SK-N-MC (cell line): Measurements from ENCODE around the gene RHEBL1.
A peak's percentile ranks its signal among the peaks of the same experiment; 100 is the strongest.

ENCODE experiments used
- DNase-seq: peaks from one replicate; pipeline ENCODE4 v3.0.0-alpha.2; 2011; ENCODE audit warnings: low read depth, low spot score
- H3K27ac ChIP-seq: fragments of 200-600 bp; sonication (generic); 2 replicates; pipeline ENCODE4 v1.5.1; 2016; ENCODE audit warnings: mixed run types
- H3K36me3 ChIP-seq: fragments of 200-600 bp; sonication (generic); 2 replicates; pipeline ENCODE4 v1.6.1; 2017; ENCODE audit warnings: antibody characterized with exemption, low read length, mixed read lengths; ENCODE audit not compliant: insufficient read depth
- H3K4me3 ChIP-seq: fragments of 200-600 bp; sonication (generic); 2 replicates; pipeline ENCODE4 v1.5.1; 2016
- H3K9ac ChIP-seq: fragments of 200-600 bp; sonication (generic); 2 replicates; pipeline ENCODE4 v1.8.0; 2017; ENCODE audit warnings: mixed run types, mixed read lengths; ENCODE audit not compliant: insufficient read length
- H3K9me3 ChIP-seq: fragments of 200-600 bp; sonication (generic); 2 replicates; pipeline ENCODE4 v1.6.1; 2017; ENCODE audit warnings: low read depth, mild to moderate bottlenecking, antibody characterized with exemption, low read length, moderate library complexity, mixed read lengths
- EZH2 ChIP-seq: fragments of 200-600 bp; sonication (generic); IDR thresholded peaks from one replicate; pipeline ENCODE4 v1.6.1; 2017; ENCODE audit warnings: antibody characterized with exemption
- FOXP2 ChIP-seq: optimal IDR thresholded peaks from 2 replicates; pipeline ENCODE3; 2011; ENCODE audit warnings: mild to moderate bottlenecking, moderate library complexity; ENCODE audit not compliant: insufficient read depth; ENCODE audit errors: extremely low read length, control extremely low read depth
- POLR2AphosphoS5 ChIP-seq: IDR thresholded peaks from 2 replicates; pipeline ENCODE4 v1.6.1; 2012; ENCODE audit warnings: mild to moderate bottlenecking, low read depth, low read length, borderline replicate concordance

The RHEBL1 gene

GRCh38 chr12:49025463-49025862 is 44.3 kb downstream of the RHEBL1 start:
- no peak overlapping the region for H3K4me3 ChIP-seq
- peaks cover 76% of the 10 kb centered on the region; the same call in 1 of the 2 replicates for H3K36me3 ChIP-seq
- no peak for TF ChIP-seq FOXP2
- no peak for TF ChIP-seq POLR2AphosphoS5
- TF ChIP-seq EZH2, result no peak
- H3K9ac ChIP-seq, result no peak overlapping the region
- DNase-seq, result no peak
- H3K9me3 ChIP-seq, result no peaks in the 10 kb centered on the region
- H3K27ac ChIP-seq, result no peak overlapping the region

- H3K36me3 ChIP-seq, result peaks cover 76% of the 10 kb centered on the region; the same call in 1 of the 2 replicates
- no peak for DNase-seq
- H3K27ac ChIP-seq, result no peak overlapping the region
- no peak overlapping the region for H3K4me3 ChIP-seq
- no peak overlapping the region for H3K9ac ChIP-seq
- no peaks in the 10 kb centered on the region for H3K9me3 ChIP-seq
- no peak for TF ChIP-seq EZH2
- TF ChIP-seq POLR2AphosphoS5, result no peak
- no peak for TF ChIP-seq FOXP2
These were observed 45.2 kb downstream of the RHEBL1 start for GRCh38 chr12:49024543-49024942.

GRCh38 chr12:49023812-49024211 is 46.0 kb downstream of the RHEBL1 start:
- H3K9ac ChIP-seq, result no peak overlapping the region
- no peak overlapping the region for H3K4me3 ChIP-seq
- TF ChIP-seq POLR2AphosphoS5, result no peak
- TF ChIP-seq EZH2, result no peak
- no peak for TF ChIP-seq FOXP2
- peaks cover 70% of the 10 kb centered on the region; the same call in 1 of the 2 replicates for H3K36me3 ChIP-seq
- DNase-seq, result no peak
- H3K27ac ChIP-seq, result no peak overlapping the region
- no peaks in the 10 kb centered on the region for H3K9me3 ChIP-seq

- Histone ChIP-seq H3K9me3 (no peaks in the 10 kb centered on the region), H3K36me3 (peaks cover 58% of the 10 kb centered on the region; the same call in 1 of the 2 replicates), H3K9ac (no peak overlapping the region), H3K4me3 (no peak overlapping the region), H3K27ac (no peak overlapping the region)
- TF ChIP-seq FOXP2 (no peak), EZH2 (no peak), POLR2AphosphoS5 (no peak)
- no peak for DNase-seq
These were observed 47.1 kb downstream of the RHEBL1 start for GRCh38 chr12:49022558-49023178.

GRCh38 chr12:49021292-49021915 is 48.4 kb downstream of the RHEBL1 start:
- no peak overlapping the region for H3K9ac ChIP-seq
- H3K27ac ChIP-seq, result peak overlapping the region; percentile 46; the same call in 1 of the 2 replicates
- no peaks in the 10 kb centered on the region for H3K9me3 ChIP-seq
- no peak for DNase-seq
- H3K4me3 ChIP-seq, result no peak overlapping the region
- peaks cover 47% of the 10 kb centered on the region; the same call in 1 of the 2 replicates for H3K36me3 ChIP-seq
- TF ChIP-seq POLR2AphosphoS5 (no peak; the same call in 1 of the 2 replicates), EZH2 (no peak), FOXP2 (no peak)

- DNase-seq, result no peak
- H3K9me3 ChIP-seq, result no peaks in the 10 kb centered on the region
- TF ChIP-seq FOXP2 (no peak), POLR2AphosphoS5 (no peak), EZH2 (no peak)
- no peak overlapping the region for H3K4me3 ChIP-seq
- H3K9ac ChIP-seq, result no peak overlapping the region
- peaks cover 37% of the 10 kb centered on the region; the same call in 1 of the 2 replicates for H3K36me3 ChIP-seq
- H3K27ac ChIP-seq, result no peak overlapping the region; the same call in 1 of the 2 replicates
These were observed 49.3 kb downstream of the RHEBL1 start for GRCh38 chr12:49020441-49020840.

- no peak for TF ChIP-seq EZH2
- TF ChIP-seq POLR2AphosphoS5, result 0 out of 2 replicates have a peak, but pooled peaks have one; percentile 24
- TF ChIP-seq FOXP2, result no peak
- peak overlapping the region; percentile 100 for H3K4me3 ChIP-seq
- peak overlapping the region; percentile 97 for H3K27ac ChIP-seq
- H3K9ac ChIP-seq, result peak overlapping the region; percentile 94
- no peak for DNase-seq
- H3K9me3 ChIP-seq, result no peaks in the 10 kb centered on the region
- peaks cover 29% of the 10 kb centered on the region; the same call in 1 of the 2 replicates for H3K36me3 ChIP-seq
These were observed 50.1 kb downstream of the RHEBL1 start for GRCh38 chr12:49019443-49020324.

- Histone ChIP-seq H3K9me3 (no peaks in the 10 kb centered on the region), H3K9ac (peak overlapping the region; percentile 94), H3K36me3 (peaks cover 23% of the 10 kb centered on the region; the same call in 1 of the 2 replicates), H3K4me3 (peak overlapping the region; percentile 100), H3K27ac (peak overlapping the region; percentile 97)
- TF ChIP-seq FOXP2 (no peak), POLR2AphosphoS5 (no peak), EZH2 (no peak)
- no peak for DNase-seq
These were observed 50.7 kb downstream of the RHEBL1 start for GRCh38 chr12:49019120-49019430.
